GM19438 (cell line): ENCODE measurements around the gene PPM1E.
"Not testable (repeated sequence)": the region's sequence is repeated elsewhere in the genome, so short reads cannot be mapped to it uniquely, and the experiment has no call there.

Experiments
- ATAC-seq: cut with Tn5 transposase; IDR thresholded peaks from one replicate; pipeline ENCODE4 v1.9.1; 2021; ENCODE audit warnings: low read depth; ENCODE audit not compliant: unreplicated experiment

PPM1E gene

DNA sequence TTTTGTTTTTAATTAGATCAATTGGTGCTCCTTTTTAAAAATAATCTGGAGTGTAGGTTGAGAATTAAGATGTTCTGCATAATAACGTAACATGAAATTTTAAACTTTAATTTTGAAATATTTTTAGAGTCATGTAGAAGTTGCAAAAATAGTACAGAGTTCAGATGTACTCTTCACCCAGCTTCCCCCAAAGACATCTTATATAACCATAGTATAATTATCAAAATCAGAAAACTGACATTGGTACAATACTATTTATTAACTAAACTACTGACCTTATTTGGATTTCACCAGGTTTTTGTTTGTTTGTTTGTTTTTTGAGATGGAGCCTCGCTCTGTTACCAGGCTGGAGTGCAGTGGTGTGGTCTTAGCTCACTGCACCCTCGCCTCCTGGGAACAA lies 76.9 kb downstream of the PPM1E start:
- no peak for ATAC-seq

GRCh38 chr17:58837699-58838098 lies 82.0 kb downstream of the PPM1E start:
- ATAC-seq: no peak

- no peak for ATAC-seq
These were observed 85.4 kb downstream of the PPM1E start for GRCh38 chr17:58840820-58841612.

GRCh38 chr17:58846413-58846812 lies 90.8 kb downstream of the PPM1E start:
- ATAC-seq: not testable (repeated sequence)

DNA sequence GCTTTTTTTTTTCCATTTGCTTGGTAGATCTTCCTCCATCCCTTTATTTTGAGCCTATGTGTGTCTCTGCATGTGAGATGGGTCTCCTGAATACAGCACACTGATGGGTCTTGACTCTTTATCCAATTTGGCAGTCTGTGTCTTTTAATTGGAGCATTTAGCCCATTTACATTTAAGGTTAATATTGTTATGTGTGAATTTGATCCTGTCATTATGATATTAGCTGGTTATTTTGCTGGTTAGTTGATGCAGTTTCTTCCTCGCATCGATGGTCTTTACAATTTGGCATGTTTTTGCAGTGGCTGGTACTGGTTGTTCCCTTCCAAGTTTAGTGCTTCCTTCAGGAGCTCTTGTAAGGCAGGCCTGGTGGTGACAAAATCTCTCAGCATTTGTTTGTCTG lies 94.5 kb downstream of the PPM1E start:
- ATAC-seq: not testable (repeated sequence)

- ATAC-seq: no peak
These were observed 109.6 kb downstream of the PPM1E start for GRCh38 chr17:58865301-58865700.

- ATAC-seq: no peak
These were observed 115.1 kb downstream of the PPM1E start for GRCh38 chr17:58870747-58871146.

GRCh38 chr17:58873926-58874325 lies 118.3 kb downstream of the PPM1E start:
- ATAC-seq: no peak

DNA sequence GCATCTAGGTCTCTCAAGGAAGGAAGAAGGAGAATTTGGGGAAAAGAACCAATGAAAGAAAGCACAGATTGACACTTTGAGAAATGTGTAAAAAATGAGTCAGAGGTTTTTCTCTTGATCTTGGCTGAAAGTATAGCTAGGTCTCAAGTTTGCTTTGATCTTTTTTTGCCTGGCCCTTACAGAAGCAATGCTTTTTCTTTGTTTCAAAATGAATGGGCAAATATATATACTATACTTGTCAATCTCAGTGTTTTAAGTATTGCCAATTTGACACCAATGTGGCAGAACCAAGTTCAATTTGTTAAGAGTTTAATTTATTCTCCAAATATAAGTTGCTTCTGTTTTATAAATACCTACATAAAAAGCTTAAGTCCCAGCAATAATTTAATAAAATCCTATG lies 119.6 kb downstream of the PPM1E start:
- ATAC-seq: no peak

DNA sequence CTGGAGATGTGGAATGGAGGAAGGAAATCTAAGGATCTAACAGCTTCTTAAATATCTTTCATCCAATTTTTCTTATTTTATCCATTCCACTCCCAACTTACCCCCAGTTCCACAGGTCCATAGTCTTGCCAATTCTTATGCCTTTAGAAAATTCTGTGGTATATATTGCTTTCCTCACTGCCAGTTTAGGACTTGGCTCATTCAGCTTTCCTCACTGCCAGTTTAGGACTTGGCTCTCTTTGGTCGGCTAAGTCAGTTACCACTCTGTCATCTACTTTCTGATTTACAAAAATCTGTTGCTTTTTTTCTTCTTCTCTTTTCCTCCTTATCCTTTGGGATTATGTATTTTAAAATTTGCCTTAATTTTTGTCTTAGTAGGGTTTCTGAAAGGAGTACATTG lies 128.5 kb downstream of the PPM1E start:
- ATAC-seq: no peak

DNA sequence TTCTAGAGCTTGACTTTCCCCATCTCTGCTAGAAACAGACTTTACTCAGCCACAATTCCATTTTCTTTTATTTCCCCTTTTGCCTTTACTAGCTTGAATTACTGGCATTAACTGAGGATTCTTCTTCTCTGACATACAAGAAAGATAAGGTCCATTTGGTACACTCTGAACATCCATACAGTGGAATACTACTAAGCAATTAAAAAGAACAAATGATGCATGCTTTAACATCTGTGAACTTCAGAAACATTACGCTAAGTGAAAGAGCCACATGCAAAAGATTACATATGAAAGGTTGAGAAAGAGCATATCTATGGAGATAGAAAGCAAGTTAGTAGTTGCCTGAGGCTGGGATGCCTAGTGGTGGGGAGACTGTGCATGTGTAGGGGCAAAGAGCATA lies 130.9 kb downstream of the PPM1E start:
- no peak for ATAC-seq

DNA sequence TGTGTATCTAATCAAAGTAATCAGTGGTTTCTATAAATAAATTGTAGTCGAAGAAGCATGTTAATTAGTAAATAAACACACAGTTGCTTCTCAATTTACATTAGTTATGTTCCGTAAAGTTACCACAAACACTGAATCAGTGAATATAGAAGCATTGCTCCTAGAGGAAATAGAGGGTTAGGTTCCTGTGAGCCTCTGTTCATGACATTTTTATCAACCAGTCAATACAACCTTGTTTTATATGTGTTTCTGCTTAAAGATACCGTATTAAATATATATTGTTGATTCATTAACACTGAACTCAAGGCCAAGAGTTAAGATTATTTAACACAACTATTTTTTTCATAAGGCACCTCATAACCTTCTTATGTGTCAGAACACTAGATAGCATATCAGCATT lies 134.3 kb downstream of the PPM1E start:
- ATAC-seq: no peak

GRCh38 chr17:58899191-58899590 lies 143.5 kb downstream of the PPM1E start:
- no peak for ATAC-seq

- ATAC-seq: no peak
These were observed 146.7 kb downstream of the PPM1E start for GRCh38 chr17:58902322-58902721.

GRCh38 chr17:58911741-58912343 lies 156.2 kb downstream of the PPM1E start:
- no peak for ATAC-seq

GRCh38 chr17:58913552-58913951 lies 157.9 kb downstream of the PPM1E start:
- no peak for ATAC-seq

- no peak for ATAC-seq
These were observed 158.5 kb downstream of the PPM1E start for GRCh38 chr17:58913971-58914769.

- no peak for ATAC-seq
These were observed 161.6 kb downstream of the PPM1E start for GRCh38 chr17:58917228-58917627.

DNA sequence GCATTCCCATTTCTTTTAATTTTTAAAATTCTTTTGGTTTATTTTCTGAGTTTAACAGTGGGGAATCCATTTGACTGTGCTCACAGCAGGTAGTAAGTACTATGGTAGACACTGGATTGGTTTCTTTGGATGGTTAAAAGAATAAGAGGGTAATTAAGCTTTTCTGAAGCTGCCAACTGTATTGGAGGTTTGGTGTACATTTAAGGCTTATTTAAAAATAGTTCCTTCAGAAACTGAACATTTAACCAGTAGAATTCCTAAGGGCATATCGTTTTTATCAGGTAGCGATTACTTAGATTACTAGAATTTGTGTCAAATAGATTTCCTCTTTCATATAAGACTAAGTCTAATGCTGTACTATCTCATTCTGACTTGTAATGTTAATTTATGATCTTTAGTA lies 162.4 kb downstream of the PPM1E start:
- ATAC-seq: no peak

- ATAC-seq: no peak
These were observed 163.2 kb downstream of the PPM1E start for GRCh38 chr17:58918884-58919283.

DNA sequence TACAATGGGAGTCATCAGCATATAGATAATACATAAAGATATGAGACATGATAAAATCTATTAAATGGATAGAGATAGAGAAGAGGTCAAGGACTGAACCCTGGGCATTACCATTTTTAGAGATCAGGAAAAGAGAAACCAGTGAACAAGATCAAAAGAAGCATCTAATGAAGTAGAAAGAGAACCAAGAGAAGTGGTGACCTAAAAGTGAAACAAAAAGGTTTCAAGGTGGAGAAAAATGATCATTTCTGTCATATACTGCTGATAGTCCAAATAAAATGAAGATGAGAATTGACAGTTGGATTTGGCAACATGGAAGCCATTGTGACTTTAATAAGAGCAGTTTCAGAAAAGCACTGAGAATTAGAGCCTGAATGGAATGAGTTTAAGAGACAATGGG lies 165.1 kb downstream of the PPM1E start:
- no peak for ATAC-seq

- no peak for ATAC-seq
These were observed 177.3 kb downstream of the PPM1E start for GRCh38 chr17:58932956-58933355.
